Lung (tissue), 12 donors: ENCODE measurements around the gene PIK3R3. TPM values are rescaled to one million over a fixed set of nuclear protein-coding genes. Genes with fewer than 3 reads are reported as not detected.

Source experiments
- ATAC-seq: fragments of 200-7000 bp; cut with Tn5 transposase; one replicate; pipeline ENCODE4 v1.9.1; 2020; ENCODE audit warnings: moderate number of reproducible peaks; ENCODE audit not compliant: insufficient read depth, low FRiP score
- DNase-seq, 3 donors: peaks; one replicate each; pipeline ENCODE4 v3.0.0-alpha.2; 2013 to 2017
- H3K27ac ChIP-seq, 2 donors: one replicate each; pipeline ENCODE4 v1.5.1; 2013; ENCODE audit warnings: mild to moderate bottlenecking in 2 of 2, moderate library complexity in 2 of 2, control low read depth in 1 of 2, inconsistent platforms in 1 of 2, low read depth in 1 of 2, low read length in 1 of 2
- H3K27me3 ChIP-seq, 3 donors: one replicate each; pipeline ENCODE4 v1.5.1; 2013; ENCODE audit warnings: low read length in 2 of 3; ENCODE audit not compliant: control insufficient read depth in 3 of 3, insufficient read depth in 3 of 3
- H3K36me3 ChIP-seq, 4 donors: one replicate each; pipeline ENCODE4 v1.5.1; 2013; ENCODE audit warnings: low read length in 4 of 4, mild to moderate bottlenecking in 1 of 4, moderate library complexity in 1 of 4; ENCODE audit not compliant: control insufficient read depth in 4 of 4, insufficient read depth in 4 of 4
- H3K4me1 ChIP-seq, 5 donors: one replicate each; pipeline ENCODE4 v1.5.1; 2013; ENCODE audit warnings: low read length in 5 of 5, mild to moderate bottlenecking in 2 of 5, moderate library complexity in 1 of 5; ENCODE audit not compliant: control insufficient read depth in 5 of 5, insufficient read depth in 5 of 5
- H3K4me3 ChIP-seq: one replicate; pipeline ENCODE4 v1.5.1; 2013; ENCODE audit warnings: mild to moderate bottlenecking, control low read depth, moderate library complexity
- H3K9ac ChIP-seq, 2 donors: one replicate each; pipeline ENCODE4 v1.5.1; 2013; ENCODE audit warnings: low read length in 2 of 2, control low read depth in 1 of 2; ENCODE audit not compliant: insufficient read depth in 1 of 2
- H3K9me3 ChIP-seq, 4 donors: one replicate each; pipeline ENCODE4 v1.5.1; 2013; ENCODE audit warnings: low read length in 3 of 4, mild to moderate bottlenecking in 1 of 4, moderate library complexity in 1 of 4; ENCODE audit not compliant: control insufficient read depth in 4 of 4, insufficient read depth in 3 of 4
- WGBS, 2 donors: extraction: QIAGEN DNeasy Blood & Tissue Kit; methylation state at CpG; one replicate each; pipeline ENCODE4 v1.1.7; 2013; 5-methylcytosine and 5-hydroxymethylcytosine counted together
- polyA plus RNA-seq, 2 donors: library from polyadenylated mRNA; stranded (reverse); fragments of 200-250 nt; gene quantifications; one replicate each; pipeline ENCODE4 v1.2.1, GENCODE V29; 2013
- total RNA-seq, 2 donors: library from RNA; depleted of rRNA in 1 of 2; stranded (reverse); fragments of >200 nt in 1 of 2; gene quantifications; one replicate each; pipeline ENCODE4 v1.2.1, GENCODE V29; 2014 to 2021
- TF ChIP-seq, protein P1 (sequence below): IDR thresholded peaks from 2 replicates; pipeline ENCODE4 v1.5.1; 2012; ENCODE audit warnings: mild to moderate bottlenecking; ENCODE audit errors: control extremely low read depth, extremely low read depth
- donor health status: control.
- donor health status: control.
- donor health status: Bipolar disorder and iron deficiency.
- donor health status: healthy.
- donor health status: DM: yes; HTN: yes; CAD: no.

PIK3R3 gene
- total and polyA plus RNA-seq, 4 donors: 9.1 to 36.7 (median 17.1) TPM

DNA sequence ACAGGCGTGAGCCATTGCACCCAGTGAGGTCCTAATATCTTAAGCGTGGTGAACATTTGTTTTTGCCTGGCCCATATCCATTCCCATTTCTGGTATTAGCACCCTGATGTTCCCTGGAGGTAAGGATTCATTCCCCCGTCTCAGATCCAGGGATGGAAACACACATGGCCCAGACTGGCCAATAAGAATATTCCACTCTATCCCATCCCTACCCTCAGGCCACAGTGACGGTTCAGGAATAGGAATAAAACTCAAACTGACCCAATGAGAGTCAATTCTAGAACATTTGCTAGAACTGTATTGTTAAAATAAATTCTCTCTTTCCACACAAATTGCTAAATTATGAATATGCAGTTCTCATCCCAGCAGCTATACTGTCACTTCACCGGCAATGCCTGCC is 76.1 kb downstream of the PIK3R3 start:
- no peak overlapping the region for H3K9ac ChIP-seq
- H3K9me3 ChIP-seq: no peaks in the 10 kb centered on the region
- TF ChIP-seq, protein P1, sequence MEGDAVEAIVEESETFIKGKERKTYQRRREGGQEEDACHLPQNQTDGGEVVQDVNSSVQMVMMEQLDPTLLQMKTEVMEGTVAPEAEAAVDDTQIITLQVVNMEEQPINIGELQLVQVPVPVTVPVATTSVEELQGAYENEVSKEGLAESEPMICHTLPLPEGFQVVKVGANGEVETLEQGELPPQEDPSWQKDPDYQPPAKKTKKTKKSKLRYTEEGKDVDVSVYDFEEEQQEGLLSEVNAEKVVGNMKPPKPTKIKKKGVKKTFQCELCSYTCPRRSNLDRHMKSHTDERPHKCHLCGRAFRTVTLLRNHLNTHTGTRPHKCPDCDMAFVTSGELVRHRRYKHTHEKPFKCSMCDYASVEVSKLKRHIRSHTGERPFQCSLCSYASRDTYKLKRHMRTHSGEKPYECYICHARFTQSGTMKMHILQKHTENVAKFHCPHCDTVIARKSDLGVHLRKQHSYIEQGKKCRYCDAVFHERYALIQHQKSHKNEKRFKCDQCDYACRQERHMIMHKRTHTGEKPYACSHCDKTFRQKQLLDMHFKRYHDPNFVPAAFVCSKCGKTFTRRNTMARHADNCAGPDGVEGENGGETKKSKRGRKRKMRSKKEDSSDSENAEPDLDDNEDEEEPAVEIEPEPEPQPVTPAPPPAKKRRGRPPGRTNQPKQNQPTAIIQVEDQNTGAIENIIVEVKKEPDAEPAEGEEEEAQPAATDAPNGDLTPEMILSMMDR: no peak
- 97 to 98% methylated on average over 5 of the region's 5 CpGs for WGBS, 2 donors
- DNase-seq: no peak
- ATAC-seq: no peak
- H3K27me3 ChIP-seq: no peaks in the 10 kb centered on the region
- no peak overlapping the region for H3K27ac ChIP-seq
- peaks cover 7 to 21% (median 16%) of the 10 kb centered on the region in 4 donors for H3K36me3 ChIP-seq
- no peaks in the 10 kb centered on the region for H3K4me1 ChIP-seq
- H3K4me3 ChIP-seq: no peak overlapping the region

- Histone ChIP-seq H3K36me3 (peaks cover 4 to 12% (median 9%) of the 10 kb centered on the region in 4 donors), H3K9ac (no peak overlapping the region), H3K4me1 (no peaks in the 10 kb centered on the region), H3K4me3 (no peak overlapping the region), H3K9me3 (no peaks in the 10 kb centered on the region), H3K27ac (no peak overlapping the region), H3K27me3 (no peaks in the 10 kb centered on the region)
- TF ChIP-seq, protein P1: no peak
- 55 to 76% methylated on average over 2 of the region's 2 CpGs for WGBS, 2 donors
- ATAC-seq (peak; percentile 19), DNase-seq (no peak)
Observed at GRCh38 chr1:46053734-46054133, 78.7 kb downstream of the PIK3R3 start.

DNA sequence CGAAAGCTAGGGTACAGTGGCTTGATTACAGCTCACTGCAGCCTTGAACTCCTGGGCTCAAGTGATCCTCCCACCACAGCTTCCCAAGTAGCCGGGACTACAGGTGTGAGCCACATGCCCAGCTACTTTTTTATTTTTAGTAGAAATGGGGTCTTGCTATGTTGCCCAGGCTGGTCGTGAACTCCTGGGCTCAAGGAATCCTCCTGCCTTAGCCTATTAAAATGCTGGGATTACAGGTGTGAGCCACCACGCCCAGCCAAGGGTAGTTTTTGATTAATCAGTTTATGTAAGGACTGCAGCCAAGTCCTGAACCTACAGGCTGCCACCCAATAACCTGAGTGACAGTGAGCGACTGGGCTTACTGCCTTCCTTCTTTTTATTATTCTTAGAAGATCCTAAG is 88.3 kb downstream of the PIK3R3 start:
- H3K36me3 ChIP-seq: peaks cover 0 to 13% (median 7%) of the 10 kb centered on the region in 4 donors
- 95 to 97% methylated on average over 5 of the region's 5 CpGs for WGBS, 2 donors
- H3K4me3 ChIP-seq: no peak overlapping the region
- no peak overlapping the region for H3K9ac ChIP-seq
- TF ChIP-seq, protein P1: no peak
- ATAC-seq (no peak), DNase-seq (no peak)
- H3K9me3 ChIP-seq: no peaks in the 10 kb centered on the region
- H3K4me1 ChIP-seq: peaks cover 3 to 24% (median 4%) of the 10 kb centered on the region in 5 donors
- H3K27me3 ChIP-seq: no peaks in the 10 kb centered on the region
- H3K27ac ChIP-seq: no peak overlapping the region

- WGBS, 2 donors: 26 to 60% methylated on average over 11 of the region's 11 CpGs
- Histone ChIP-seq H3K4me1 (peaks cover 3 to 24% (median 4%) of the 10 kb centered on the region in 5 donors), H3K27ac (no peak overlapping the region), H3K4me3 (no peak overlapping the region), H3K36me3 (peaks cover 0 to 13% (median 7%) of the 10 kb centered on the region in 4 donors), H3K9me3 (no peaks in the 10 kb centered on the region), H3K27me3 (no peaks in the 10 kb centered on the region), H3K9ac (no peak overlapping the region)
- ATAC-seq (no peak), DNase-seq (no peak)
- TF ChIP-seq, protein P1: no peak
Observed at GRCh38 chr1:46043458-46044017, 88.9 kb downstream of the PIK3R3 start.
